Measurements from ENCODE around the gene INPP4B. TPM values are rescaled to one million over a fixed set of nuclear protein-coding genes. Genes with fewer than 3 reads are reported as not detected.

Gene INPP4B
- total RNA-seq, 1 experiment from 2014 or later = not detected

DNA sequence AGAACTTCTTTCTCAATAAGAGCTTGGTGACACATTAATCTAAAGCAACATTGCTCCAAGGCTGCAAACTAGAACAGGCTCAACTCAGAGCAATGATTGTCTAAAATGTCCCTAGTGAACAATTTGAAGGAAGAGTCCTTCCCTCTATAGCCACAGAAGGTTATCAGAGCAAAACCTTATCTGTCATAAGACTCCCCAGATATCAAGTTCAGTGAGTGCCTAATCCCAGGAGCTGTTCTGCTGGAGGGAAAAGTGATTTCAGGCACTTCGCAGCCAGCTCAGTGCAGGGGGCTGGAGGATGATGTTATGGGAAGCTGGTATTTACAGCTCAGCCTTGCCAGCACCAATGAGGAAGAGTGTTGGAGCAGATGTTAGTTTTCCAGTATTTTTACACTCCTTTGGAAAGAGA is 497.5 kb downstream of the INPP4B start:
- H4K20me1 ChIP-seq (ENCODE audit: insufficient read depth, low read depth, low read length) = no peaks in the 10 kb centered on the region
- H3K36me3 ChIP-seq (ENCODE audit: insufficient read depth, low read length) = no peaks in the 10 kb centered on the region
- no peak overlapping the region for H3K9ac ChIP-seq (ENCODE audit: low read length)
- DNase-seq = no peak
- H3K4me1 ChIP-seq (ENCODE audit: low read length) = no peaks in the 10 kb centered on the region
- H3K4me2 ChIP-seq (ENCODE audit: low read depth, low read length, poor library complexity, severe bottlenecking) = no peak overlapping the region
- H3K27me3 ChIP-seq (ENCODE audit: low read length) = no peaks in the 10 kb centered on the region; the same call in 1 of the 2 replicates
- H3K79me2 ChIP-seq (ENCODE audit: low read length) = no peaks in the 10 kb centered on the region
- no peak overlapping the region for H3K4me3 ChIP-seq (ENCODE audit: low read length)
- H3K27ac ChIP-seq (ENCODE audit: low read length) = no peak overlapping the region
- no peaks in the 10 kb centered on the region for H3K9me2 ChIP-seq (replicated peaks; ENCODE audit: insufficient read depth, low read length)
- no peaks in the 10 kb centered on the region for H3K9me3 ChIP-seq (ENCODE audit: low read length)
- no peak overlapping the region for H2AFZ ChIP-seq (ENCODE audit: low read length)

- Histone ChIP-seq H3K9me3 (ENCODE audit: low read length) (no peaks in the 10 kb centered on the region), H3K4me1 (ENCODE audit: low read length) (no peaks in the 10 kb centered on the region), H3K9me2 (replicated peaks; ENCODE audit: insufficient read depth, low read length) (no peaks in the 10 kb centered on the region), H3K9ac (ENCODE audit: low read length) (no peak overlapping the region), H3K79me2 (ENCODE audit: low read length) (no peaks in the 10 kb centered on the region), H3K4me2 (ENCODE audit: low read depth, low read length, poor library complexity, severe bottlenecking) (no peak overlapping the region), H2AFZ (ENCODE audit: low read length) (no peak overlapping the region), H4K20me1 (ENCODE audit: insufficient read depth, low read depth, low read length) (no peaks in the 10 kb centered on the region), H3K27me3 (ENCODE audit: low read length) (no peaks in the 10 kb centered on the region; the same call in 1 of the 2 replicates), H3K36me3 (ENCODE audit: insufficient read depth, low read length) (no peaks in the 10 kb centered on the region), H3K27ac (ENCODE audit: low read length) (no peak overlapping the region), H3K4me3 (ENCODE audit: low read length) (no peak overlapping the region)
- no peak for DNase-seq
These were observed 498.9 kb downstream of the INPP4B start for GRCh38 chr4:142347241-142347640.

- Histone ChIP-seq H3K4me2 (ENCODE audit: low read depth, low read length, poor library complexity, severe bottlenecking) (no peak overlapping the region), H3K27me3 (ENCODE audit: low read length) (no peaks in the 10 kb centered on the region; the same call in 1 of the 2 replicates), H3K27ac (ENCODE audit: low read length) (no peak overlapping the region), H2AFZ (ENCODE audit: low read length) (no peak overlapping the region), H3K9me2 (replicated peaks; ENCODE audit: insufficient read depth, low read length) (no peaks in the 10 kb centered on the region), H4K20me1 (ENCODE audit: insufficient read depth, low read depth, low read length) (no peaks in the 10 kb centered on the region), H3K79me2 (ENCODE audit: low read length) (no peaks in the 10 kb centered on the region), H3K4me3 (ENCODE audit: low read length) (no peak overlapping the region), H3K9me3 (ENCODE audit: low read length) (no peaks in the 10 kb centered on the region), H3K36me3 (ENCODE audit: insufficient read depth, low read length) (no peaks in the 10 kb centered on the region), H3K9ac (ENCODE audit: low read length) (no peak overlapping the region), H3K4me1 (ENCODE audit: low read length) (no peaks in the 10 kb centered on the region)
- DNase-seq = no peak
These were observed 500.2 kb downstream of the INPP4B start for GRCh38 chr4:142345924-142346323.

- Histone ChIP-seq H3K27me3 (ENCODE audit: low read length) (no peaks in the 10 kb centered on the region; the same call in 1 of the 2 replicates), H3K4me3 (ENCODE audit: low read length) (no peak overlapping the region), H3K79me2 (ENCODE audit: low read length) (no peaks in the 10 kb centered on the region), H3K4me1 (ENCODE audit: low read length) (no peaks in the 10 kb centered on the region), H3K9me2 (replicated peaks; ENCODE audit: insufficient read depth, low read length) (no peaks in the 10 kb centered on the region; the same call in 1 of the 2 replicates), H4K20me1 (ENCODE audit: insufficient read depth, low read depth, low read length) (no peaks in the 10 kb centered on the region), H3K4me2 (ENCODE audit: low read depth, low read length, poor library complexity, severe bottlenecking) (no peak overlapping the region), H3K9me3 (ENCODE audit: low read length) (no peaks in the 10 kb centered on the region), H3K36me3 (ENCODE audit: insufficient read depth, low read length) (no peaks in the 10 kb centered on the region), H3K9ac (ENCODE audit: low read length) (no peak overlapping the region), H3K27ac (ENCODE audit: low read length) (no peak overlapping the region), H2AFZ (ENCODE audit: low read length) (no peak overlapping the region)
- DNase-seq = no peak
These were observed 504.8 kb downstream of the INPP4B start for GRCh38 chr4:142341268-142341667.

- Histone ChIP-seq H3K9ac (ENCODE audit: low read length) (no peak overlapping the region), H3K4me3 (ENCODE audit: low read length) (no peak overlapping the region), H3K9me3 (ENCODE audit: low read length) (no peaks in the 10 kb centered on the region), H3K79me2 (ENCODE audit: low read length) (no peaks in the 10 kb centered on the region), H3K4me2 (ENCODE audit: low read depth, low read length, poor library complexity, severe bottlenecking) (no peak overlapping the region), H3K36me3 (ENCODE audit: insufficient read depth, low read length) (no peaks in the 10 kb centered on the region), H3K27ac (ENCODE audit: low read length) (no peak overlapping the region), H3K4me1 (ENCODE audit: low read length) (no peaks in the 10 kb centered on the region), H4K20me1 (ENCODE audit: insufficient read depth, low read depth, low read length) (no peaks in the 10 kb centered on the region), H3K9me2 (replicated peaks; ENCODE audit: insufficient read depth, low read length) (no peaks in the 10 kb centered on the region; the same call in 1 of the 2 replicates), H3K27me3 (ENCODE audit: low read length) (no peaks in the 10 kb centered on the region; the same call in 1 of the 2 replicates), H2AFZ (ENCODE audit: low read length) (no peak overlapping the region)
- no peak for DNase-seq
These were observed 507.0 kb downstream of the INPP4B start for GRCh38 chr4:142339053-142339452.

DNA sequence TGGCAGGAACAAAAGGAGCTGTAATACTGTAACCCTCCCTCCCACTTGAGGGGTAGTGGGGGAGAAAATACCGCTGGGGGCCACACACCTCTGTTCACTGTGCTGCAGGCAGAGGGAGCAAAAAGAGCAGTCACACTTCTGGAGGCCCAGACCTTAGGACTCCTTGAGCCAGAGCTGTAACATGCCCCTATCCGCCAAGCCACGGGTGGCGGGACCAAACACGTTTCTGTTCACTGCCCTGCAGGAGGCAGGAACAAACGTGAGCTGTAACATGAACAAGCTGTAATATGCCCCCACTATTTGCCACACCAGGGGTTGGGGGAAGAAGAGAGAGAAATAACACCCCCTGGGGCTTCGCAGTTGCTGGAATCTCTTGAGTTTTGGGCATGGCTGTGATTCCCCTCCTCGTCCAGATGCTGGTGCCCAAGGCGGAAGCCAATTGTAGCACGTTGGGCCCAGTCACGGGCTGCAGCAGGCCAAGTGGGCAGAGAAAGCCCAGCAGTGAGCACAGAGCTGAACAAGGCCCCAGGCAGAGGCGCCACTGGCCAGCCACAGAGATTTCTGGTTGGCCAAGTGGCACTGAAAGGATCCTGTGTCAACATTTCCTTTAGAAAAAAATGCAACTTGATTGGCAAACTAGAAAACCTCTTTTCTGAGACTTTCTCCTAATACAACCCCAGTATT is 509.7 kb downstream of the INPP4B start:
- H3K9me2 ChIP-seq (replicated peaks; ENCODE audit: insufficient read depth, low read length) = no peaks in the 10 kb centered on the region; the same call in 1 of the 2 replicates
- DNase-seq = no peak
- H4K20me1 ChIP-seq (ENCODE audit: insufficient read depth, low read depth, low read length) = no peaks in the 10 kb centered on the region
- no peak overlapping the region for H3K4me3 ChIP-seq (ENCODE audit: low read length)
- no peaks in the 10 kb centered on the region for H3K4me1 ChIP-seq (ENCODE audit: low read length)
- H2AFZ ChIP-seq (ENCODE audit: low read length) = no peak overlapping the region
- H3K79me2 ChIP-seq (ENCODE audit: low read length) = no peaks in the 10 kb centered on the region
- H3K27me3 ChIP-seq (ENCODE audit: low read length) = no peaks in the 10 kb centered on the region
- no peak overlapping the region for H3K27ac ChIP-seq (ENCODE audit: low read length)
- no peaks in the 10 kb centered on the region for H3K36me3 ChIP-seq (ENCODE audit: insufficient read depth, low read length)
- H3K9ac ChIP-seq (ENCODE audit: low read length) = no peak overlapping the region
- no peak overlapping the region for H3K4me2 ChIP-seq (ENCODE audit: low read depth, low read length, poor library complexity, severe bottlenecking)
- no peaks in the 10 kb centered on the region for H3K9me3 ChIP-seq (ENCODE audit: low read length)

DNA sequence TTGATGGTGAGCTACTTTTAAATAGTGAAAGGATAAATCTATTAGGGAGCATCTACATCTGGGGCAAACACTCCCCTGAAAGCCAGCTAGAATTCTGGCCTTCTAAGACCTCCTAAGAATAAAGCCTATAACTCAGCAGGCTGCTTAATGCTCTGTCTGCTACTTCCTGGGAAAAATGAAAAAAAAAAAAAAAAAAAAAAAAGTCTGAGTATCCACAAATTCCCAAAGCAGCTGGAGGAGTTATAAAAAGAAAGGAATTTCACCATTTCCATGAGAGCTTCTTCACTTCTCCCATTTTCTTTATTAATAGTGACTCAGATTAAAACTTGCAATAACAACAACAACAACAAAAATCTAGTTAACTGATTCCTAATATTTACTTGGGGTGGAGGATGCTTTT is 511.2 kb downstream of the INPP4B start:
- Histone ChIP-seq H3K9me3 (ENCODE audit: low read length) (no peaks in the 10 kb centered on the region), H3K9me2 (replicated peaks; ENCODE audit: insufficient read depth, low read length) (no peaks in the 10 kb centered on the region; the same call in 1 of the 2 replicates), H3K27ac (ENCODE audit: low read length) (no peak overlapping the region), H4K20me1 (ENCODE audit: insufficient read depth, low read depth, low read length) (no peaks in the 10 kb centered on the region), H3K4me3 (ENCODE audit: low read length) (no peak overlapping the region), H3K9ac (ENCODE audit: low read length) (no peak overlapping the region), H3K4me2 (ENCODE audit: low read depth, low read length, poor library complexity, severe bottlenecking) (no peak overlapping the region), H3K36me3 (ENCODE audit: insufficient read depth, low read length) (no peaks in the 10 kb centered on the region), H3K79me2 (ENCODE audit: low read length) (no peaks in the 10 kb centered on the region), H3K27me3 (ENCODE audit: low read length) (no peaks in the 10 kb centered on the region), H2AFZ (ENCODE audit: low read length) (no peak overlapping the region), H3K4me1 (ENCODE audit: low read length) (no peaks in the 10 kb centered on the region)
- no peak for DNase-seq

GRCh38 chr4:142331646-142332045 is 514.5 kb downstream of the INPP4B start:
- Histone ChIP-seq H3K4me2 (ENCODE audit: low read depth, low read length, poor library complexity, severe bottlenecking) (no peak overlapping the region), H3K79me2 (ENCODE audit: low read length) (no peaks in the 10 kb centered on the region), H3K4me1 (ENCODE audit: low read length) (no peaks in the 10 kb centered on the region)

More at GRCh38 chr4:142331646-142332045, 514.5 kb downstream of the INPP4B start:
- Histone ChIP-seq H4K20me1 (ENCODE audit: insufficient read depth, low read depth, low read length) (no peaks in the 10 kb centered on the region), H3K27me3 (ENCODE audit: low read length) (no peaks in the 10 kb centered on the region), H2AFZ (ENCODE audit: low read length) (no peak overlapping the region), H3K9ac (ENCODE audit: low read length) (no peak overlapping the region), H3K36me3 (ENCODE audit: insufficient read depth, low read length) (no peaks in the 10 kb centered on the region), H3K9me3 (ENCODE audit: low read length) (no peaks in the 10 kb centered on the region), H3K27ac (ENCODE audit: low read length) (no peak overlapping the region), H3K9me2 (replicated peaks; ENCODE audit: insufficient read depth, low read length) (no peaks in the 10 kb centered on the region), H3K4me3 (ENCODE audit: low read length) (no peak overlapping the region)
- no peak for DNase-seq
